NCI-H82 treated with DMSO at 0.1 percent for 48 hours (cell line): ENCODE data around the gene GRK1.
"Not testable (repeated sequence)": the region's sequence is repeated elsewhere in the genome, so short reads cannot be mapped to it uniquely, and the experiment has no call there.

Source experiments
- DNase-seq: peaks from one replicate; lab custom pipeline; 2025; ENCODE audit not compliant: unreplicated experiment; lab: John Stamatoyannopoulos, UW

The GRK1 gene

GRCh38 chr13:113664751-113665596, 2.0 kb upstream of the GRK1 start:
- DNase-seq = no peak

- no peak for DNase-seq
Measured at GRCh38 chr13:113665597-113666328, 1.3 kb upstream of the GRK1 start.

DNA sequence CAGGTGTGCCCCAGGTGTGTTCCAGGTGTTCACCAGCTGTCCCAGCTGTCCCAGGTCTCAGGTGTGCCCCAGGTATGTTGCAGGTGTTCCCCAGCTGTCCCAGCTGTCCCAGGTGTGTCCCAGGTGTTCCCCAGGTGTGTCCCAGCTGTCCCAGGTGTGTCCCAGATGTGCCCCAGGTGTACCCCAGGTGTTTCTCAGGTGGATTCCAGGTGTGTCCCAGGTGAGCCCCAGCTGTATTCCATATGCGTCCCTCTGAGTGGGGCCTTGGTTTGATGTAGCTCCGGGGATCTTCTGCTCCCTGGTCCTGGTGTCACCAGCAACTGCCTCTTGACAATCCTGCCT, 719 bp upstream of the GRK1 start:
- no peak for DNase-seq

DNA sequence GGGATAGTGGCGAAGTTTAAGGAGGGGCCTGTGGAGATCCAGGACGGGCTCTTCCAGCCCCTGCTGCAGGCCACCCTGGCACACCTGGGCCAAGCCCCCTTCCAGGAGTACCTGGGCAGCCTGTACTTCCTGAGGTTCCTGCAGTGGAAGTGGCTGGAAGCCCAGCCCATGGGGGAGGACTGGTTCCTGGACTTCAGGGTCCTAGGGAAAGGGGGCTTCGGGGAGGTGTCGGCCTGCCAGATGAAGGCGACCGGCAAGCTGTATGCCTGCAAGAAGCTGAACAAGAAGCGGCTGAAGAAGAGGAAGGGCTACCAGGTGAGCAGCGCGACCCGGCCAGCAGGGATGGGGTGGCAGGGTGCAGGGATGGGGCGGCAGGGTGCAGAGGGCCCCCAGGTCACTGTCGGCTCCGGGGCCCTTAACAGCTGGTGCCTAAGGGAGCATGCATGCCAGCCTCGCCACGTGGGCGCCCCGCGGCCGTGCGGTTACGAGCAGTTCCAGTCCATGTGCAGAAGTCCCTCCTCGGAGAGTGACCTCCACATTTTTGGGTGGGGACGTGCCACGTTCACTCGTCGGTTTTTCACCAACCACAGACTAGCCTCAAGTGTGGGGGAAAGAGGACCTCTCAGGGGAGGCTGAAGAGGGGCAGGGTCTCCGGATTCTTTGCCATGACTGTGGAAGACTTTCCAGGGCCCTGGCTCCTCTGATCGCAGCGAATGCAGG, 912 bp downstream of the GRK1 start:
- DNase-seq = no peak

DNA sequence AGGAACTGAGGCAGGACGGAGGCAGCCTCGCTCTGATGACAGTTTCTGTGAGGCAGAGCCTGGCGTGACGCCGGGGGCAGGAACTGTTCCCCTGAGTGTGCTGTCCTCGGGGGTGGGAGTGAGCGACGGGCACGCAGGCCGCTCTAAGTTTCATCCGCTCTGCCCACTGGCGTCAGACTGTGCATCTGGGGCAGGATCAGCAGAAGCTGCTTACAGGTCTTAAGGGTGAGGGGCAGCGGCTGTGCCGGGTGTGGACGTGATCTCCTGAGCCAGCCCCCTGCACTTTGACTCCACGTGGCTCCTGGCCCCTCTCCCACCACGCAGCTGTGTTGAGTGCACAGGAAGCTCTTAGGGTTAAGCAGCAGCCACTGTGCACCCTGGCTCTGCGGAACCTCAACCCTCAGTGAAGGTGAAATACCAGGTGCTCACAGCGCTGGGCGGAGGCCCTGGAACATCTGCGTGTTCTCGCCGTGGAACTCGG, 1.5 kb downstream of the GRK1 start:
- no peak for DNase-seq

GRCh38 chr13:113669231-113669754, 2.3 kb downstream of the GRK1 start:
- DNase-seq = no peak

- DNase-seq = no peak
Measured at GRCh38 chr13:113669755-113670341, 2.8 kb downstream of the GRK1 start.

GRCh38 chr13:113670541-113670940, 3.5 kb downstream of the GRK1 start:
- no peak for DNase-seq

DNA sequence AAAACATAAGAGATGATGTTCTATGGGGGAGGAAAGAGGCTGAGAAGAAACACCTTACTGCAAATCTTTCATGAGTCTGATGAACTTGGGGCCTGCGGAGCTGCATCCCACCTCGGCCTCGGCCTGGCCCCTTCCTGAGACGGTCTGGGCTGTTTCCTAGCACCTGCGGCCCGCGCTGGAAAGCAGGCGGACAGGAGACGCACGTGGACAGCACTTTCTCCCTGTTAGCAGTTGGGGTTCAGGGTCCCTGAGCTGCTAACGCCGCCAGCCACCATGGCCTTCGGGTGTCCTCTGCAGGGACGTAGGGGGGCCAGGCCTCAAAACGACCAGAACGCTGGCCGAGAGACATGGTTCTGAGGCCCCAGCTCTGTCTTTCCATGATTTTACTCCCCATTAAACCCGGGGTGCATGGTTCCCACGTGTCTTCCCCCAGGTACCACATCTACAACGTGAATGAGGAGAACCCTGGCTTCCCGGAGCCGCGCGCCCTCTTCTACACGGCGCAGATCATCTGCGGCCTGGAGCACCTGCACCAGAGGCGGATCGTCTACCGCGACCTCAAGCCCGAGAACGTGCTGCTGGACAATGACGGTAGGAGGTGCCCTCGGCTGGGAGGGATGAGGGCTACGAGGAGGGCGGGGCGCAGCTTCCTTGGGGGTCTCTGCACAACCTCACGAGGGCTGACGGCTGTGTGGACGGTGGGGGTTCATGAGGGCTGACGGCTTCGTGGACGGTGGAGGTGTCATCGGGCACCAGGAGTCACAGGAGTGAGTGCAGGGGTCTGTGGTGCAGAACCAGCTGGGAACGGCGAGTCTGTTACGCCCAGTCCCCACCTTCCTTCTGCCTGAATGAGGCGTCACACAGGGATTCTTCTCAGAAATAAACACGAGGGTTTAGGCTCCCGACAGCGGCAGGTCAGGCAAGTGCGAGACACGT, 4.3 kb downstream of the GRK1 start:
- no peak for DNase-seq

GRCh38 chr13:113672002-113672651, 5.1 kb downstream of the GRK1 start:
- no peak for DNase-seq

GRCh38 chr13:113722921-113723320, 55.9 kb downstream of the GRK1 start:
- no peak for DNase-seq

DNA sequence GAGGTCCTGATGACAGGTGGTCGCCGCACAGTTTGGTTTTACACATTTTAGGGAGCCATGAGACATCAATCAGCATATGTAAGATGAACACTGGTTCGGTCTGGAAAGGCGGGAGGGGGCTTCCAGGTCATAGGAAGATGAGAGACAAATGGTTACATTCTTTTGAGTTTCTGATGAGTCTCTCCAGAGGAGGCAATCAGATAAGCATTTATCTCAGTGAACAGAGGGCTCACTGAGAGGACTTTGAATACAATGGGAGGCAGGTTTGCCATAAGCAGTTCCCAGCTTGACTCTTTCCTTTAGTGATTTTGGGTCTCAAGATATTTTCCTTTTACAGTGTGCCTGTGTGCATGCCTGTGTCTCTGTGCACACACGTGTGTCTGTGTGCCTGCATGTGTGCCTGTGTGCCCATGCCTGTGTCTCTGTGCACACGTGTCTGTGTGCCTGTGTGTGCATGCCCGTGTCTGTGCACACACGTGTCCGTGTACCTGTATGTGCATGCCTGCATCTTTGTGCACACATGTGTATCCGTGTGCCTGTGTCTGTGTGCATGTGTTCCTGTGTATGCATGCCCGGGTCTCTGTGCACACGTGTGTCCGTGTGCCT, 56.5 kb downstream of the GRK1 start:
- no peak for DNase-seq

- DNase-seq = no peak
Measured at GRCh38 chr13:113724016-113724758, 57.2 kb downstream of the GRK1 start.

GRCh38 chr13:113724780-113725315, 57.8 kb downstream of the GRK1 start:
- peak; percentile 14 for DNase-seq

DNA sequence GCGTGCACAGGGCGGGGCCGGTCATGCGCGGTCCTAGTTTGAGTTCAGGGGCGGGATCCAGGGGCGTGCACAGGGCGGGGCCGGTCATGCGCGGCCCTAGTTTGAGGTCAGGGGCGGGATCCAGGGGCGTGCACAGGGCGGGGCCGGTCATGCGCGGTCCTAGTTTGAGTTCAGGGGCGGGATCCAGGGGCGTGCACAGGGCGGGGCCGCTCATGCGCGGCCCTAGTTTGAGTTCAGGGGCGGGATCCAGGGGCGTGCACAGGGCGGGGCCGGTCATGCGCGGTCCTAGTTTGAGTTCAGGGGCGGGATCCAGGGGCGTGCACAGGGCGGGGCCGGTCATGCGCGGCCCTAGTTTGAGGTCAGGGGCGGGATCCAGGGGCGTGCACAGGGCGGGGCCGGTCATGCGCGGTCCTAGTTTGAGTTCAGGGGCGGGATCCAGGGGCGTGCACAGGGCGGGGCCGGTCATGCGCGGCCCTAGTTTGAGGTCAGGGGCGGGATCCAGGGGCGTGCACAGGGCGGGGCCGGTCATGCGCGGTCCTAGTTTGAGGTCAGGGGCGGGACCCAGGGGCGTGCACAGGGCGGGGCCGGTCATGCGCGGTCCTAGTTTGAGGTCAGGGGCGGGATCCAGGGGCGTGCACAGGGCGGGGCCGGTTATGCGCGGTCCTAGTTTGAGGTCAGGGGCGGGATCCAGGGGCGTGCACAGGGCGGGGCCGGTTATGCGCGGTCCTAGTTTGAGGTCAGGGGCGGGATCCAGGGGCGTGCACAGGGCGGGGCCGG, 58.5 kb downstream of the GRK1 start:
- not testable (repeated sequence) for DNase-seq

GRCh38 chr13:113726106-113726821, 59.2 kb downstream of the GRK1 start:
- not testable (repeated sequence) for DNase-seq

DNA sequence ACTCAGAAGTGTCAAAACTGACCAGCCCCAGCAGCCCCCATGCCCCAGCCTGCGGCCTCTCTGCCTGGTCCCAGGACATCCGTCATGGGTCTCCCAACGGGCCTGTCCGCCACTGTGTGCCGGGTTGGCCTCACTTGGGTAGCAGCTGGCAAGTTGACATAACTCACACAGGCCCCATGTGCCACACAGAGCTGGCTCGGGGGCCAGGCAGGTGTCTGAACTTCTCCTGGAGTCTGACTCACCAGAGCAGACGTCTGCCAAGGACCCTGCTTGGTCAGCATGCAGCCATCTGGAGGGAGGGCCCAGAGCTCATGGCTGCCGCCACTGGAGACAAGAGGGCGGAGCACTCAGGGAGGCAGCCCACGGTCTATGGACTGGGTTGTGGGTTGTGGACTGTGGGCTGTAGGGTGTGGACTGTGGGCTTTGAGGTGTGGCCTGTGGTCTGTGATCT, 60.0 kb downstream of the GRK1 start:
- DNase-seq = no peak
